DMS79 treated with DMSO at 0.1 percent for 48 hours (cell line): Measurements from ENCODE around the gene ZNF432.

Experiments used
- DNase-seq: peaks from one replicate; lab custom pipeline; 2025; lab: John Stamatoyannopoulos, UW

The ZNF432 gene

GRCh38 chr19:52007806-52008557, 40.7 kb downstream of the ZNF432 start, which contains the start of gene ZNF615:
Gene ZNF615 (minus strand): TSS chr19:52008211. CDS start chr19:52003711, 4,500 bp downstream.
- peak; percentile 95 for DNase-seq

DNA sequence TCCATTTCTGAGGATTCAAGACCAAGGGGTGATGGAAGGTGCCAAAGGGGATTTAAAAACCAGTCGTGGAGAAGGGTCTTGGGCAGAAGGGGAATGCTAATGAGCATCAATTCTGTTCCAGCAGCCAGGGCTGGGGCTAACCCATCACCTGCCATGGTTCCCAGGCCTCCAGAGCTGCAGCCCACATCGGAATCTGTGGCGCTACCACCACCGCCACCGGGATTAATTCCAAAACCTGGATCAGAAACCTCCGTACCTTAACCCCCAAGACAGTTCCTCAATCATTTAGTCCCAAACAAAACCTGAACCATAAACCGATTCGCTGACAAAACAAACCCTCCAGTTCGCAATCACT, 41.2 kb downstream of the ZNF432 start:
- peak; percentile 16 for DNase-seq

DNA sequence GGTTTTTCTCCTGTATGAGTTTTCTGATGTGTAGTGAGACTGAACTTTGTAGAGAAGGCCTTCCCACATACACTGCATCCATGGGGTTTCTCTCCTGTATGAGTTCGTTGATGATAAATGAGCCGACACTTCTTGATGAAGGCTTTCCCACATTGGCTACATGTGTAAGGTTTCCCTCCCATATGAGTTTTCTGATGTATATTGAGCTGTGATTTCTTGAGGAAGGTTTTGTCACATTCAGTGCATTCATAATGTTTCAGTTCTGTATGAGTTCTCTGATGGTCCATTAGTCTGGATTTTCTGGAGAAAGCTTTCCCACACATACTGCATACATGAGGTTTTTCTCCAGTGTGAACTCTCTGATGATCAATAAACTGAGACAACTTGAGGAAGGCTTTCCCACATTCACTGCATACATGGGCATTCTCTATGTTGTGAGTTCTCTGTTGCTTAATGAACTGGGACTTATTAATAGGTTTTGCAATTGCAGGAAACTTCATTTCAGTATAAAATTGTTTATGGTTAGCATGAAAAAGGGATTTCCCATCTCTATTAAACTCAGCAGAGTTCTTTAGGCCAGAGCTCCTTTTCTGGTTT, 54.5 kb downstream of the ZNF432 start:
- no peak for DNase-seq

DNA sequence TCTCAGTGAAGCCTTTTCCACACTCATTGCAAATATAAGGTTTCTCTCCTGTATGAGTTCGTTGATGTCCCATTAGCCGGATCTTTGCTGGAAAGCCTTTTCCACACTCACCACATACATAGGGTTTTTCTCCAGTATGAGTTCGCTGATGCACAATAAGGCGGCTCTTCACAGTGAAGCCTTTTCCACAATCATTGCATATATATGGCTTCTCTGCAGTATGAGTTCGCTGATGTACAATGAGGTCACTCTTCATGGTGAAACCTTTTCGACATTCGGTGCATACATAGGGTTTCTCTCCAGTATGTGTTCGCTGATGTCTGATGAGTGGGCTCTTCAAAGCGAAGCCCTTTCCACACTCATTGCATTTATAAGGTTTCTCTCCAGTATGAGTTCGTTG, 55.2 kb downstream of the ZNF432 start:
- DNase-seq = no peak

- DNase-seq = peak; percentile 69
Measured at GRCh38 chr19:51986309-51987291, 62.0 kb downstream of the ZNF432 start, which contains the start of gene ZNF350. Gene ZNF350 (minus strand): TSS chr19:51986840. CDS start chr19:51974360, 12,480 bp downstream.

- no peak for DNase-seq
Measured at GRCh38 chr19:51983361-51983760, 65.3 kb downstream of the ZNF432 start.
